B cell (primary cell): ENCODE data around the gene DDX52.

Experiments
- EZH2 ChIP-seq: IDR thresholded peaks from 2 replicates; pipeline ENCODE4 v1.6.1; 2012; ENCODE audit warnings: borderline replicate concordance, low read depth, mild to moderate bottlenecking, moderate library complexity, low read length; ENCODE audit not compliant: insufficient read depth, poor library complexity, severe bottlenecking
- TF ChIP-seq, protein P1 (sequence below): fragments of 200-600 bp; IDR thresholded peaks from one replicate; pipeline ENCODE4 v1.8.0; 2022; ENCODE audit warnings: antibody characterized with exemption, mild to moderate bottlenecking

DNA sequence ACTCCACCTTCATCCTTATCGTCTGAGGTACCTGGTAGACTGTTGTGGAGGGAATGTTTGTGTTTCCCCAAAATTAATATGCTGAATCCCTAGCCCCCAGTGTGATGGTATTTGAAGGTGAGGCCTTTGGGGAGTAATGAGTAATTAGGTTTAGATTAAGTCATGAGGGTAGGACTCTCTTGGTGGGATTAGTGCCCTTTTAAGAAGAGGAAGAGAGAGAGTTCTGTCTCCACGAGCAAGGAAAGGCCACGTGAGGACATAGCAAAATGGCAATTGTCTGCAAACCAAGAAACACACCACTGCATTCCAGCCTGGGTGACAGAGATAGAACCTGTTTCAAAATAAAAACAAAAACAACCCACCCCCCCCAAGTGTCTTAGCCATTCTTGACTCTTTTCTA, 21.0 kb upstream of the DDX52 start:
- no peak for TF ChIP-seq EZH2
- TF ChIP-seq, protein P1, sequence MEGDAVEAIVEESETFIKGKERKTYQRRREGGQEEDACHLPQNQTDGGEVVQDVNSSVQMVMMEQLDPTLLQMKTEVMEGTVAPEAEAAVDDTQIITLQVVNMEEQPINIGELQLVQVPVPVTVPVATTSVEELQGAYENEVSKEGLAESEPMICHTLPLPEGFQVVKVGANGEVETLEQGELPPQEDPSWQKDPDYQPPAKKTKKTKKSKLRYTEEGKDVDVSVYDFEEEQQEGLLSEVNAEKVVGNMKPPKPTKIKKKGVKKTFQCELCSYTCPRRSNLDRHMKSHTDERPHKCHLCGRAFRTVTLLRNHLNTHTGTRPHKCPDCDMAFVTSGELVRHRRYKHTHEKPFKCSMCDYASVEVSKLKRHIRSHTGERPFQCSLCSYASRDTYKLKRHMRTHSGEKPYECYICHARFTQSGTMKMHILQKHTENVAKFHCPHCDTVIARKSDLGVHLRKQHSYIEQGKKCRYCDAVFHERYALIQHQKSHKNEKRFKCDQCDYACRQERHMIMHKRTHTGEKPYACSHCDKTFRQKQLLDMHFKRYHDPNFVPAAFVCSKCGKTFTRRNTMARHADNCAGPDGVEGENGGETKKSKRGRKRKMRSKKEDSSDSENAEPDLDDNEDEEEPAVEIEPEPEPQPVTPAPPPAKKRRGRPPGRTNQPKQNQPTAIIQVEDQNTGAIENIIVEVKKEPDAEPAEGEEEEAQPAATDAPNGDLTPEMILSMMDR, result no peak
